GM12878 (cell line): ENCODE results near the gene TNP2. TPM values are rescaled to one million over a fixed set of nuclear protein-coding genes. Genes with fewer than 3 reads are reported as not detected.

Source experiments
- CHD4 ChIP-seq: fragments of 200-600 bp; sonication (generic); IDR thresholded peaks from 2 replicates; pipeline ENCODE4 v1.6.1; 2016; ENCODE audit warnings: mild to moderate bottlenecking
- EGR1 ChIP-seq, 2 experiments: IDR thresholded peaks; 1 replicate in 1 of 2; 2 replicates in 1 of 2; pipeline ENCODE4 v1.6.1; 2011 to 2012; ENCODE audit warnings: low read depth in 2 of 2, low read length in 2 of 2, borderline replicate concordance in 1 of 2, mild to moderate bottlenecking in 1 of 2, moderate library complexity in 1 of 2
- FOXM1 ChIP-seq: IDR thresholded peaks from 2 replicates; pipeline ENCODE4 v1.6.1; 2012; ENCODE audit warnings: low read depth, mild to moderate bottlenecking, inconsistent platforms, low read length, moderate library complexity
- IKZF1 ChIP-seq: fragments of 450-650 bp; conservative IDR thresholded peaks from 2 replicates; pipeline ENCODE4 v1.6.1; 2017; ENCODE audit warnings: antibody characterized with exemption, mild to moderate bottlenecking
- JUND ChIP-seq: IDR thresholded peaks from 2 replicates; pipeline ENCODE4 v1.6.1; 2012; ENCODE audit warnings: low read depth, mild to moderate bottlenecking, low read length, improper control_type of control experiment, moderate library complexity
- NFIC ChIP-seq: IDR thresholded peaks from 2 replicates; pipeline ENCODE4 v1.6.1; 2012; ENCODE audit warnings: low read depth, mild to moderate bottlenecking, inconsistent platforms, low read length, moderate library complexity
- NFYB ChIP-seq: IDR thresholded peaks from 2 replicates; pipeline ENCODE4 v1.6.1; 2011; ENCODE audit warnings: low read depth, mild to moderate bottlenecking, low read length, improper control_type of control experiment, moderate library complexity; ENCODE audit not compliant: insufficient read depth
- NR2C1 ChIP-seq: fragments of 450-650 bp; IDR thresholded peaks from 2 replicates; pipeline ENCODE4 v1.6.1; 2017; ENCODE audit warnings: antibody characterized with exemption, mild to moderate bottlenecking, moderate library complexity
- PAX8 ChIP-seq: fragments of 450-650 bp; IDR thresholded peaks from 2 replicates; pipeline ENCODE4 v1.6.1; 2017; ENCODE audit warnings: mild to moderate bottlenecking, moderate library complexity
- SMARCA5 ChIP-seq: fragments of 450-650 bp; IDR thresholded peaks from 2 replicates; pipeline ENCODE4 v1.6.1; 2017; ENCODE audit warnings: mild to moderate bottlenecking
- SPI1 ChIP-seq: IDR thresholded peaks from 2 replicates; pipeline ENCODE4 v1.6.1; 2011; ENCODE audit warnings: low read depth, mild to moderate bottlenecking, low read length, moderate library complexity, borderline replicate concordance; ENCODE audit not compliant: insufficient read depth
- ZNF24 ChIP-seq: fragments of 450-650 bp; IDR thresholded peaks from 2 replicates; pipeline ENCODE4 v1.6.1; 2017; ENCODE audit warnings: antibody characterized with exemption, mild to moderate bottlenecking
- ZNF384 ChIP-seq: IDR thresholded peaks from 2 replicates; pipeline ENCODE4 v1.6.1; 2012; ENCODE audit warnings: low read depth, mild to moderate bottlenecking, low read length, improper control_type of control experiment, borderline replicate concordance
- polyA plus RNA-seq, 11 experiments: library from polyadenylated mRNA; depleted of rRNA in 4 of 11; unstranded in 6 of 11; stranded (reverse) in 5 of 11; fragments of >200 nt; fragmentation: Nextera tagmentation in 4 of 11; fragmentation: Illumina TruSeq in 1 of 11; extraction: Ambion mirVana in 4 of 11; extraction: Trizol in 1 of 11; gene quantifications; 1 replicate in 1 of 11; 2 replicates in 10 of 11; pipeline versions ENCODE4 v1.2.1 to v1.2.3, GENCODE V29; 2011 to 2016; ENCODE audit warnings: inconsistent platforms in 2 of 11, missing spikeins in 2 of 11, low read depth in 1 of 11
- total RNA-seq, 4 experiments: library from RNA; depleted of rRNA in 3 of 4; stranded (reverse); fragments of >200 nt in 3 of 4; fragmentation: Illumina TruSeq in 1 of 4; extraction: Trizol in 1 of 4; gene quantifications; 2 replicates each; pipeline versions ENCODE4 v1.2.1 to v1.2.3, GENCODE V29; 2013 to 2021
- TF ChIP-seq, protein P1 (sequence below): fragments of 450-650 bp; formaldehyde crosslinking; IDR thresholded peaks from 2 replicates; pipeline ENCODE4 v1.4.0; 2020; ENCODE audit warnings: mild to moderate bottlenecking, moderate library complexity
- TF ChIP-seq, protein P2 (sequence below): fragments of 450-650 bp; IDR thresholded peaks from 2 replicates; pipeline ENCODE4 v1.6.1; 2017; ENCODE audit warnings: antibody characterized with exemption, mild to moderate bottlenecking, moderate library complexity
- TF ChIP-seq, protein P3 (sequence below): fragments of 150-350 bp; IDR thresholded peaks from 2 replicates; pipeline ENCODE4 v1.6.1; 2014; ENCODE audit warnings: mild to moderate bottlenecking, low read depth, low read length
- TF ChIP-seq, protein P4 (sequence below): fragments of 450-650 bp; IDR thresholded peaks from 2 replicates; pipeline ENCODE4 v1.6.1; 2018; ENCODE audit warnings: borderline replicate concordance, mild to moderate bottlenecking; ENCODE audit not compliant: partially characterized antibody

TNP2 gene
- total and polyA plus RNA-seq, 10 of the 15 experiments (the other 5 are each of a cell fraction or from before 2014, with no cell fraction given) = not detected

DNA sequence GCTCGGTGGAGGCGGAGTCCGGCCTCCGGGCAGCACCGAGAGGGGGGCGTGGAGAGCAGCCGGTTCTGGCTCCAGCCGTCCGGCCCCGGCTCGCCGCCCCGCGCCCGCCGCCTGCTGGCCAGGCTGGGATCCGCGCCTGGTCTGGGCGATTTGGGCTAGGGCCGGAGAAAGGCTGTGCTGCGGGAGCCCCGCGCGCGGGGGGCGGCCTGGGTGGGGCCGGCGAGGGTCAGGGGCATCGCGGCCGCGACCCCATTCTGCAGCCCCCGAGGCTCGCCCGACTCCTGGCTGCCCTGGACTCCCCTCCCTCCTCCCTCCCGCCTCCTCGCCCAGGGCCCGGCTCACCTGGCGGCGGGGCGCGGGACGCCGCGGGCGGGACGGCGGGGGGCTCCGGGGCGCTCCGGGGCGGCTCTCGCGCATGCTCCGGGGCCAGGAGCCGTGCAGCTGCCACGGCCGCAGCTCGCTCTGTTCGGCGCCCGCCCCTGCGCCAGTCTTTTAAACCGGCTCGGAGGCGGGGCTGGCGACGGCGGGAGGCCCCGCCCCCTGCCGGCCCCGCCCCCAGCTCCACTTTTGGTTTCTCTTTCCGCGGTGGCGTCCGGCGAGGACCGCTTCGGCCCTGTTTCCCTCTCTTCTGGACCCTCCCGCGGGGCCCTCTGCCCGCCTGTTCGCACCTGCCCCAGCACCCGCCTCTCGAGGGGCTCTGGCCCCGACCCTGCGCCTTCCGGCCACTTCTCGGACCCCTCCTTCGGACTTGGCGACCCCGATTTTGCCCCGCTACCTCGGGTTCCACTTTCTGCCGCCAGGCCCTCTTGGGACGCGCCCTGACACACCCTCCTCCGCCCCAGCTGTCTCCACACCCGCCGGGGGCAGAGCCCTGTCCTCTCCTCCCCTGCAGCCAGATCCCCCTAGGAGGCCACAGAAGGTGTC, 13.1 kb downstream of the TNP2 start, which contains the start of gene SOCS1 (continued):
- TF ChIP-seq JUND (no peak), NR2C1 (peak; percentile 56), SPI1 (no peak), ZNF384 (no peak), ZNF24 (peak; percentile 77), IKZF1 (peak; percentile 84), PAX8 (no peak), NFIC (no peak), EGR1 (IDR thresholded peaks at IDR 0.05; ENCODE audit: borderline replicate concordance in 1 of 2, low read depth in 2 of 2, low read length in 2 of 2) (peak; percentile 12 to 62; a peak in 2 of 3 replicates), CHD4 (no peak), NFYB (no peak), FOXM1 (no peak), SMARCA5 (0 out of 2 replicates have a peak, but pooled peaks have one; percentile 84)
- TF ChIP-seq, protein P1, sequence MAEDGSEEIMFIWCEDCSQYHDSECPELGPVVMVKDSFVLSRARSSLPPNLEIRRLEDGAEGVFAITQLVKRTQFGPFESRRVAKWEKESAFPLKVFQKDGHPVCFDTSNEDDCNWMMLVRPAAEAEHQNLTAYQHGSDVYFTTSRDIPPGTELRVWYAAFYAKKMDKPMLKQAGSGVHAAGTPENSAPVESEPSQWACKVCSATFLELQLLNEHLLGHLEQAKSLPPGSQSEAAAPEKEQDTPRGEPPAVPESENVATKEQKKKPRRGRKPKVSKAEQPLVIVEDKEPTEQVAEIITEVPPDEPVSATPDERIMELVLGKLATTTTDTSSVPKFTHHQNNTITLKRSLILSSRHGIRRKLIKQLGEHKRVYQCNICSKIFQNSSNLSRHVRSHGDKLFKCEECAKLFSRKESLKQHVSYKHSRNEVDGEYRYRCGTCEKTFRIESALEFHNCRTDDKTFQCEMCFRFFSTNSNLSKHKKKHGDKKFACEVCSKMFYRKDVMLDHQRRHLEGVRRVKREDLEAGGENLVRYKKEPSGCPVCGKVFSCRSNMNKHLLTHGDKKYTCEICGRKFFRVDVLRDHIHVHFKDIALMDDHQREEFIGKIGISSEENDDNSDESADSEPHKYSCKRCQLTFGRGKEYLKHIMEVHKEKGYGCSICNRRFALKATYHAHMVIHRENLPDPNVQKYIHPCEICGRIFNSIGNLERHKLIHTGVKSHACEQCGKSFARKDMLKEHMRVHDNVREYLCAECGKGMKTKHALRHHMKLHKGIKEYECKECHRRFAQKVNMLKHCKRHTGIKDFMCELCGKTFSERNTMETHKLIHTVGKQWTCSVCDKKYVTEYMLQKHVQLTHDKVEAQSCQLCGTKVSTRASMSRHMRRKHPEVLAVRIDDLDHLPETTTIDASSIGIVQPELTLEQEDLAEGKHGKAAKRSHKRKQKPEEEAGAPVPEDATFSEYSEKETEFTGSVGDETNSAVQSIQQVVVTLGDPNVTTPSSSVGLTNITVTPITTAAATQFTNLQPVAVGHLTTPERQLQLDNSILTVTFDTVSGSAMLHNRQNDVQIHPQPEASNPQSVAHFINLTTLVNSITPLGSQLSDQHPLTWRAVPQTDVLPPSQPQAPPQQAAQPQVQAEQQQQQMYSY (CRISPR knock-in tag) = 0 out of 2 replicates have a peak, but pooled peaks have one; percentile 50
- TF ChIP-seq, protein P2, sequence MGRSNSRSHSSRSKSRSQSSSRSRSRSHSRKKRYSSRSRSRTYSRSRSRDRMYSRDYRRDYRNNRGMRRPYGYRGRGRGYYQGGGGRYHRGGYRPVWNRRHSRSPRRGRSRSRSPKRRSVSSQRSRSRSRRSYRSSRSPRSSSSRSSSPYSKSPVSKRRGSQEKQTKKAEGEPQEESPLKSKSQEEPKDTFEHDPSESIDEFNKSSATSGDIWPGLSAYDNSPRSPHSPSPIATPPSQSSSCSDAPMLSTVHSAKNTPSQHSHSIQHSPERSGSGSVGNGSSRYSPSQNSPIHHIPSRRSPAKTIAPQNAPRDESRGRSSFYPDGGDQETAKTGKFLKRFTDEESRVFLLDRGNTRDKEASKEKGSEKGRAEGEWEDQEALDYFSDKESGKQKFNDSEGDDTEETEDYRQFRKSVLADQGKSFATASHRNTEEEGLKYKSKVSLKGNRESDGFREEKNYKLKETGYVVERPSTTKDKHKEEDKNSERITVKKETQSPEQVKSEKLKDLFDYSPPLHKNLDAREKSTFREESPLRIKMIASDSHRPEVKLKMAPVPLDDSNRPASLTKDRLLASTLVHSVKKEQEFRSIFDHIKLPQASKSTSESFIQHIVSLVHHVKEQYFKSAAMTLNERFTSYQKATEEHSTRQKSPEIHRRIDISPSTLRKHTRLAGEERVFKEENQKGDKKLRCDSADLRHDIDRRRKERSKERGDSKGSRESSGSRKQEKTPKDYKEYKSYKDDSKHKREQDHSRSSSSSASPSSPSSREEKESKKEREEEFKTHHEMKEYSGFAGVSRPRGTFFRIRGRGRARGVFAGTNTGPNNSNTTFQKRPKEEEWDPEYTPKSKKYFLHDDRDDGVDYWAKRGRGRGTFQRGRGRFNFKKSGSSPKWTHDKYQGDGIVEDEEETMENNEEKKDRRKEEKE = peak; percentile 65; the same call in 1 of the 2 replicates
- TF ChIP-seq, protein P3, sequence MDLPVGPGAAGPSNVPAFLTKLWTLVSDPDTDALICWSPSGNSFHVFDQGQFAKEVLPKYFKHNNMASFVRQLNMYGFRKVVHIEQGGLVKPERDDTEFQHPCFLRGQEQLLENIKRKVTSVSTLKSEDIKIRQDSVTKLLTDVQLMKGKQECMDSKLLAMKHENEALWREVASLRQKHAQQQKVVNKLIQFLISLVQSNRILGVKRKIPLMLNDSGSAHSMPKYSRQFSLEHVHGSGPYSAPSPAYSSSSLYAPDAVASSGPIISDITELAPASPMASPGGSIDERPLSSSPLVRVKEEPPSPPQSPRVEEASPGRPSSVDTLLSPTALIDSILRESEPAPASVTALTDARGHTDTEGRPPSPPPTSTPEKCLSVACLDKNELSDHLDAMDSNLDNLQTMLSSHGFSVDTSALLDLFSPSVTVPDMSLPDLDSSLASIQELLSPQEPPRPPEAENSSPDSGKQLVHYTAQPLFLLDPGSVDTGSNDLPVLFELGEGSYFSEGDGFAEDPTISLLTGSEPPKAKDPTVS = 0 out of 2 replicates have a peak, but pooled peaks have one; percentile 41
- TF ChIP-seq, protein P4, sequence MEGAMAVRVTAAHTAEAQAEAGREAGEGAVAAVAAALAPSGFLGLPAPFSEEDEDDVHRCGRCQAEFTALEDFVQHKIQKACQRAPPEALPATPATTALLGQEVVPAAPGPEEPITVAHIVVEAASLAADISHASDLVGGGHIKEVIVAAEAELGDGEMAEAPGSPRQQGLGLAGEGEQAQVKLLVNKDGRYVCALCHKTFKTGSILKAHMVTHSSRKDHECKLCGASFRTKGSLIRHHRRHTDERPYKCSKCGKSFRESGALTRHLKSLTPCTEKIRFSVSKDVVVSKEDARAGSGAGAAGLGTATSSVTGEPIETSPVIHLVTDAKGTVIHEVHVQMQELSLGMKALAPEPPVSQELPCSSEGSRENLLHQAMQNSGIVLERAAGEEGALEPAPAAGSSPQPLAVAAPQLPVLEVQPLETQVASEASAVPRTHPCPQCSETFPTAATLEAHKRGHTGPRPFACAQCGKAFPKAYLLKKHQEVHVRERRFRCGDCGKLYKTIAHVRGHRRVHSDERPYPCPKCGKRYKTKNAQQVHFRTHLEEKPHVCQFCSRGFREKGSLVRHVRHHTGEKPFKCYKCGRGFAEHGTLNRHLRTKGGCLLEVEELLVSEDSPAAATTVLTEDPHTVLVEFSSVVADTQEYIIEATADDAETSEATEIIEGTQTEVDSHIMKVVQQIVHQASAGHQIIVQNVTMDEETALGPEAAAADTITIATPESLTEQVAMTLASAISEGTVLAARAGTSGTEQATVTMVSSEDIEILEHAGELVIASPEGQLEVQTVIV = peak; percentile 20
